ENCODE measurements around the gene C5. TPM values are rescaled to one million over a fixed set of nuclear protein-coding genes. Genes with fewer than 3 reads are reported as not detected.

Gene C5
- total RNA-seq, 1 donor: 3.9 TPM

DNA sequence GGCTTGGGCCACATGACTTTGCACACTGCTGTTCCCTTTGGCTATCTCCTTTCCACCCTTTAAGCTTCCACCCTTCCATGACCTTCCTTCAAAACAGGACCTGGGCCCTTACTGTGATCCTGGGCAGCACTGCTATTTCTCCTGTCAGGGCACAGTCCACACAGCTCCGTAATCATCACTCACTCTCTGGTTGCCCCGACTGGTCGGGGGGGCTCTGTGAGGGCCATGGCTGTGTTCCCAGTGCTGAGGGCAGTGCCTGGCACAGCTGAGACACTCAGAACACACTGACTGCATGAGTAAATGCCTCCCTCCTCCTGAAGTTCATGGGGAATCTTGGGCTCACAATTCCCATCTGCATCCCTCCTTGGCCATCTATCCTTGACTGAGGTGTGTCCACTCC is 135.7 kb downstream of the C5 start:
- no peak for TF ChIP-seq CTCF (IDR thresholded peaks at IDR 0.05; ENCODE audit: insufficient read depth, low read depth, low read length)
- no peak overlapping the region for H3K4me3 ChIP-seq (ENCODE audit: low read depth, low read length)
- no peak for DNase-seq (ENCODE audit: low read depth)

- DNase-seq (ENCODE audit: low read depth): no peak
- H3K4me3 ChIP-seq (ENCODE audit: low read depth, low read length): no peak overlapping the region
- no peak for TF ChIP-seq CTCF (IDR thresholded peaks at IDR 0.05; ENCODE audit: insufficient read depth, low read depth, low read length)
Observed at GRCh38 chr9:120913647-120914264, 136.3 kb downstream of the C5 start.

GRCh38 chr9:120912958-120913646 is 137.0 kb downstream of the C5 start:
- no peak overlapping the region for H3K4me3 ChIP-seq (ENCODE audit: low read depth, low read length)
- no peak for TF ChIP-seq CTCF (IDR thresholded peaks at IDR 0.05; ENCODE audit: insufficient read depth, low read depth, low read length)
- no peak for DNase-seq (ENCODE audit: low read depth)

DNA sequence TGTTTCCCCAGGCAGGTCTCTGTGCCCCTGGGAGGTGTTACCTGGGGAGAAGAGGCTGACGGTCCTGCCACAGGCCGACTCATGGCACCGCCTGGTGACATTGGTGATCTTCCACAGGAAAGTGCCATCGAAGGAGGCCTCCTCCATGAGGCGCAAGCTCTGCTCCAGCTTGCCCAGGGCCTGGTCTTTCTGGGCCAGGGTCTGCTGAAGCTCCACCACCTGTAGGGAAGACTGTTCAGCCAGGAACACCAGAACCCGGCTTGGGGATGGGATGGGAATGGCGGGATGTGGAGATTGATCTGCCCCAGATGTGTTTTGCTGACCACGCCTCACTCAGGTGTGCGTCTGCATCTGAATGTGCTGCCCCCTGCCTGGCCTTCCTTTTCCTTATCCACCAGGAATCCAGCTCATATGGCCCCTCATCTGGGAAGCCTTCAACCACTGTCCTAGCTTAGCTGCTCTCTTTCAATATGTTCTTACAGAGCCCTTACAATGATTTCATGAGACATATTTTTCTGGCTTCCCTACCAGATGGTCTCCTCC is 138.7 kb downstream of the C5 start:
- no peak for TF ChIP-seq CTCF (IDR thresholded peaks at IDR 0.05; ENCODE audit: insufficient read depth, low read depth, low read length)
- no peak for DNase-seq (ENCODE audit: low read depth)
- no peak overlapping the region for H3K4me3 ChIP-seq (ENCODE audit: low read depth, low read length)

DNA sequence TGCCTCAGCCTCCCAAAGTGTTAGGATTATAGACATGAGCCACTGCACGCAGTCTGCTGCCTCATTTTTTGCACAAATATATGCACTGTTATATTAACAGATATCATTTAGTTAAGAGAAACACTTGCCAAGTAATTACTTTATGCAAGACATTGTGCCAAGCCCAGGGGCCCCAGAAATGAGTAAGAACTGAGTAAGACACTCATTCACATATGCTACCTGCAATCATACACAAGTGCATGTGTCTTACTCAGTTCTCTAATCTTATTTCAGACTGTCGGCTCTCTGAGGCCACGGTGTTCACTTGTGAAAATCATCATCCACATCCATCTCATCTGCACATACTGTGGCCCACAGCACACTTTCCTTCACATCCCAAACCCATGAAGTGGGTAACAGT is 139.4 kb downstream of the C5 start:
- TF ChIP-seq CTCF (IDR thresholded peaks at IDR 0.05; ENCODE audit: insufficient read depth, low read depth, low read length): no peak
- DNase-seq (ENCODE audit: low read depth): no peak
- H3K4me3 ChIP-seq (ENCODE audit: low read depth, low read length): no peak overlapping the region

DNA sequence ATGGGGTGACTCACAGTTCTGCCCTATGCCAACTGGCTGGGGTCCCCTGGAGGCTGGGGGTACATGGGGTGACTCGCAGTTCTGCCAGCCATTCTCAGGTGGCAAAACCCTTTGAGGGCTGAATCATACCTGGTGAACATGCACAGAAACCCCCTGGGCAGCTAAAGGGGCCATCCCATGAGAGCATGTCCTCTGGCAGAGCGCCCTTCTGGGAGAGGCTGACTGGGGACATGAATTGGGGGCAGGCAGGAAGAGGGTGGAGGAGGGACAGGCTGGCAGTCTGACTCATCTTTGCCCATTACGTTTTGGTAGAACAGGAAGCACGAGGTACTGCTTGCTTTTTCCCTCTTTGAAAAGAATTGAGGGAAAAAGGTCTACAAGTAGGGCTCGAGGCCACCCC is 140.2 kb downstream of the C5 start:
- no peak for TF ChIP-seq CTCF (IDR thresholded peaks at IDR 0.05; ENCODE audit: insufficient read depth, low read depth, low read length)
- no peak overlapping the region for H3K4me3 ChIP-seq (ENCODE audit: low read depth, low read length)
- no peak for DNase-seq (ENCODE audit: low read depth)
